DOHH2 (cell line): Measurements from ENCODE around the gene JARID2.

ENCODE experiments used
- H3F3A ChIP-seq: fragments of 200-600 bp; sonication (generic), shearing (Covaris generic); 2 replicates; pipeline ENCODE4 v1.6.0; 2016; ENCODE audit warnings: antibody characterized with exemption, mild to moderate bottlenecking; ENCODE audit not compliant: control insufficient read depth, insufficient read depth
- H3K27ac ChIP-seq: fragments of 200-600 bp; sonication (generic); 2 replicates; pipeline ENCODE4 v1.5.1; 2014; ENCODE audit warnings: low read depth, mild to moderate bottlenecking, low read length, moderate library complexity
- H3K27me3 ChIP-seq: fragments of 200-600 bp; sonication (generic); 2 replicates; pipeline ENCODE4 v1.6.1; 2014; ENCODE audit warnings: mild to moderate bottlenecking, low read length, mixed read lengths; ENCODE audit not compliant: control insufficient read depth
- H3K36me3 ChIP-seq: fragments of 200-600 bp; sonication (generic); 2 replicates; pipeline ENCODE4 v1.6.1; 2014; ENCODE audit warnings: mild to moderate bottlenecking, low read length, moderate library complexity, mixed read lengths; ENCODE audit not compliant: control insufficient read depth
- H3K4me1 ChIP-seq: fragments of 200-600 bp; sonication (generic); 2 replicates; pipeline ENCODE4 v1.6.1; 2014; ENCODE audit warnings: mild to moderate bottlenecking, low read length, mixed read lengths; ENCODE audit not compliant: control insufficient read depth
- H3K4me2 ChIP-seq: fragments of 200-600 bp; sonication (generic); 2 replicates; pipeline ENCODE4 v1.6.0; 2014; ENCODE audit warnings: mild to moderate bottlenecking, low read length, moderate library complexity
- H3K4me3 ChIP-seq: fragments of 200-600 bp; sonication (generic); 2 replicates; pipeline ENCODE4 v1.5.1; 2014; ENCODE audit warnings: mild to moderate bottlenecking, low read length, mixed read lengths
- H3K79me2 ChIP-seq: fragments of 200-600 bp; sonication (generic); 2 replicates; pipeline ENCODE4 v1.6.1; 2014; ENCODE audit warnings: mild to moderate bottlenecking, low read length, mixed read lengths; ENCODE audit not compliant: control insufficient read depth
- H3K9me2 ChIP-seq: fragments of 200-600 bp; sonication (generic); replicated peaks from 2 replicates; pipeline ENCODE4 v1.6.1; 2014; ENCODE audit warnings: mild to moderate bottlenecking, low read length, mixed read lengths; ENCODE audit not compliant: control insufficient read depth
- H3K9me3 ChIP-seq: fragments of 200-600 bp; sonication (generic); 2 replicates; pipeline ENCODE4 v1.6.1; 2014; ENCODE audit warnings: antibody characterized with exemption, low read length, mixed read lengths; ENCODE audit not compliant: control insufficient read depth, insufficient read depth
- H4K20me1 ChIP-seq: fragments of 200-600 bp; sonication (generic); 2 replicates; pipeline ENCODE4 v1.6.0; 2014; ENCODE audit warnings: low read depth, mild to moderate bottlenecking, antibody characterized with exemption, low read length, moderate library complexity; ENCODE audit not compliant: control insufficient read depth, insufficient read depth
- CTCF ChIP-seq: fragments of 200-600 bp; sonication (generic); IDR thresholded peaks from one replicate; pipeline ENCODE4 v1.5.1; 2014; ENCODE audit warnings: antibody characterized with exemption, mild to moderate bottlenecking, low read depth, low read length; ENCODE audit not compliant: poor library complexity, severe bottlenecking
- EZH2phosphoT487 ChIP-seq: fragments of 200-600 bp; sonication (generic); IDR thresholded peaks from 2 replicates; pipeline ENCODE4 v1.6.1; 2017; ENCODE audit warnings: borderline replicate concordance, mild to moderate bottlenecking, antibody characterized with exemption, low read length, moderate library complexity, mixed read lengths

The JARID2 gene

GRCh38 chr6:15481390-15482291 is 235.8 kb downstream of the JARID2 start:
- no peak for TF ChIP-seq CTCF
- TF ChIP-seq EZH2phosphoT487, result no peak
- H3K4me3 ChIP-seq, result no peak overlapping the region
- H4K20me1 ChIP-seq, result no peaks in the 10 kb centered on the region
- H3K9me2 ChIP-seq, result no peaks in the 10 kb centered on the region
- H3K79me2 ChIP-seq, result no peaks in the 10 kb centered on the region
- peaks cover 4% of the 10 kb centered on the region for H3K4me1 ChIP-seq
- H3F3A ChIP-seq, result no peaks in the 10 kb centered on the region
- no peaks in the 10 kb centered on the region for H3K36me3 ChIP-seq
- H3K4me2 ChIP-seq, result no peak overlapping the region
- H3K27me3 ChIP-seq, result no peaks in the 10 kb centered on the region
- no peaks in the 10 kb centered on the region for H3K9me3 ChIP-seq
- no peak overlapping the region for H3K27ac ChIP-seq

GRCh38 chr6:15483060-15483459 is 237.2 kb downstream of the JARID2 start:
- Histone ChIP-seq H3K9me3 (no peaks in the 10 kb centered on the region), H3K36me3 (no peaks in the 10 kb centered on the region), H3K4me3 (no peak overlapping the region), H4K20me1 (no peaks in the 10 kb centered on the region; the same call in 1 of the 2 replicates), H3K27ac (no peak overlapping the region), H3K27me3 (no peaks in the 10 kb centered on the region), H3K9me2 (no peaks in the 10 kb centered on the region), H3K4me1 (no peaks in the 10 kb centered on the region), H3K79me2 (no peaks in the 10 kb centered on the region), H3K4me2 (no peak overlapping the region), H3F3A (no peaks in the 10 kb centered on the region)
- TF ChIP-seq CTCF (no peak), EZH2phosphoT487 (no peak)

DNA sequence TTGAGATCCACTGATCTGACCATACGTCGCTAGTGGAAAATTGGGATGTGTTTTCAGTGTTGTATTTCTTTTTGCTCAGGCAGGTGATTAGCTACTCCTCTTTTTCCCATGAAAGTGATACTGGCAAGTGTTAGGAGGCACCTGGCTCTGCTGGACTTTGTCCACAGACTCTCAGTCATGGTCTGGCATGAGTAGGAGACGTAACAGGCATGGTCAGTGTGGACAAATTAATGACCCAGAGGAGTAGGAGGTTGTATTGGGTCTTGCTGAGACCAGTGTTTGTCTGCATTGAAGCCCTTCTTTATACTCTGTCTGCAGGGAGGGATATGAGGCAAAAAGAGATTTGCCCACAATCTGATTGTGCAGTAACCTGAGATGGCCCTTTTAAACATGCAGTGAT is 238.3 kb downstream of the JARID2 start:
- Histone ChIP-seq H3K79me2 (no peaks in the 10 kb centered on the region), H3K36me3 (no peaks in the 10 kb centered on the region), H3K4me3 (no peak overlapping the region), H3K27me3 (no peaks in the 10 kb centered on the region), H4K20me1 (no peaks in the 10 kb centered on the region; the same call in 1 of the 2 replicates), H3F3A (no peaks in the 10 kb centered on the region), H3K9me2 (no peaks in the 10 kb centered on the region), H3K27ac (no peak overlapping the region), H3K4me1 (no peaks in the 10 kb centered on the region), H3K9me3 (no peaks in the 10 kb centered on the region), H3K4me2 (no peak overlapping the region)
- TF ChIP-seq CTCF (no peak), EZH2phosphoT487 (no peak)
